ENCODE measurements around the gene TAOK1. TPM values are rescaled to one million over a fixed set of nuclear protein-coding genes. Genes with fewer than 3 reads are reported as not detected.

TAOK1 gene
- total and polyA plus RNA-seq, 4 donors = 4.3 to 20.5 (median 12.6) TPM

DNA sequence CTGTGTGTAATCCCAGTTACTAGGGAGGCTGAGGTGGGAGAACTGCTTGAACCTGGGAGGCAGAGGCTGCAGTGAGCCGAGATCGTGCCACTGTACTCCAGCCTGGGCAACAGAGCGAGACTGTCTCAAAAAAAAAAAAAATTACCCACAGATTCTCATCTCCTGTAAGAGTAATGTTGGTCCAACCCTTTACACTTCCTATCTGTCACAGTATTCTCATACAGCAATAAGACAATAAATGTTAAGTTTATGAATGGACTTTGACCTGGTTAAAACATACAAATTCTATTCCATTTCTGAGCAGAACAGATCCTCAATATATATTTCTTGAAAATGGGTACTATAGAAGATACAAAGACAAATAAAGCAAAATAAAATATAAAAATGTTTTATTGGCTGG is 30.4 kb upstream of the TAOK1 start:
- TF ChIP-seq GABPA (IDR thresholded peaks at IDR 0.05 in 1 of 2, conservative IDR thresholded peaks at IDR 0.05 in 1 of 2) (no peak), HNF4A (conservative IDR thresholded peaks at IDR 0.05) (no peak), FOXA2 (IDR thresholded peaks at IDR 0.05) (no peak), JUND (IDR thresholded peaks at IDR 0.05) (no peak), SP1 (IDR thresholded peaks at IDR 0.05) (no peak), TAF1 (conservative IDR thresholded peaks at IDR 0.05) (no peak), MAX (IDR thresholded peaks at IDR 0.05) (no peak), FOXA1 (IDR thresholded peaks at IDR 0.05) (no peak), RAD21 (IDR thresholded peaks at IDR 0.05) (no peak), CTCF (IDR thresholded peaks at IDR 0.05; ENCODE audit: low read depth, low read length, missing input control) (no peak), EGR1 (IDR thresholded peaks at IDR 0.05; ENCODE audit: low read depth in 2 of 2) (no peak), YY1 (IDR thresholded peaks at IDR 0.05) (no peak), HNF4G (IDR thresholded peaks at IDR 0.05) (no peak), RXRA (IDR thresholded peaks at IDR 0.05) (no peak)
- TF ChIP-seq, protein P1, sequence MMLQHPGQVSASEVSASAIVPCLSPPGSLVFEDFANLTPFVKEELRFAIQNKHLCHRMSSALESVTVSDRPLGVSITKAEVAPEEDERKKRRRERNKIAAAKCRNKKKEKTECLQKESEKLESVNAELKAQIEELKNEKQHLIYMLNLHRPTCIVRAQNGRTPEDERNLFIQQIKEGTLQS (IDR thresholded peaks at IDR 0.05) = no peak
- TF ChIP-seq, protein P2, sequence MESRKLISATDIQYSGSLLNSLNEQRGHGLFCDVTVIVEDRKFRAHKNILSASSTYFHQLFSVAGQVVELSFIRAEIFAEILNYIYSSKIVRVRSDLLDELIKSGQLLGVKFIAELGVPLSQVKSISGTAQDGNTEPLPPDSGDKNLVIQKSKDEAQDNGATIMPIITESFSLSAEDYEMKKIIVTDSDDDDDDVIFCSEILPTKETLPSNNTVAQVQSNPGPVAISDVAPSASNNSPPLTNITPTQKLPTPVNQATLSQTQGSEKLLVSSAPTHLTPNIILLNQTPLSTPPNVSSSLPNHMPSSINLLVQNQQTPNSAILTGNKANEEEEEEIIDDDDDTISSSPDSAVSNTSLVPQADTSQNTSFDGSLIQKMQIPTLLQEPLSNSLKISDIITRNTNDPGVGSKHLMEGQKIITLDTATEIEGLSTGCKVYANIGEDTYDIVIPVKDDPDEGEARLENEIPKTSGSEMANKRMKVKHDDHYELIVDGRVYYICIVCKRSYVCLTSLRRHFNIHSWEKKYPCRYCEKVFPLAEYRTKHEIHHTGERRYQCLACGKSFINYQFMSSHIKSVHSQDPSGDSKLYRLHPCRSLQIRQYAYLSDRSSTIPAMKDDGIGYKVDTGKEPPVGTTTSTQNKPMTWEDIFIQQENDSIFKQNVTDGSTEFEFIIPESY (IDR thresholded peaks at IDR 0.05) = no peak
- TF ChIP-seq, protein P3, sequence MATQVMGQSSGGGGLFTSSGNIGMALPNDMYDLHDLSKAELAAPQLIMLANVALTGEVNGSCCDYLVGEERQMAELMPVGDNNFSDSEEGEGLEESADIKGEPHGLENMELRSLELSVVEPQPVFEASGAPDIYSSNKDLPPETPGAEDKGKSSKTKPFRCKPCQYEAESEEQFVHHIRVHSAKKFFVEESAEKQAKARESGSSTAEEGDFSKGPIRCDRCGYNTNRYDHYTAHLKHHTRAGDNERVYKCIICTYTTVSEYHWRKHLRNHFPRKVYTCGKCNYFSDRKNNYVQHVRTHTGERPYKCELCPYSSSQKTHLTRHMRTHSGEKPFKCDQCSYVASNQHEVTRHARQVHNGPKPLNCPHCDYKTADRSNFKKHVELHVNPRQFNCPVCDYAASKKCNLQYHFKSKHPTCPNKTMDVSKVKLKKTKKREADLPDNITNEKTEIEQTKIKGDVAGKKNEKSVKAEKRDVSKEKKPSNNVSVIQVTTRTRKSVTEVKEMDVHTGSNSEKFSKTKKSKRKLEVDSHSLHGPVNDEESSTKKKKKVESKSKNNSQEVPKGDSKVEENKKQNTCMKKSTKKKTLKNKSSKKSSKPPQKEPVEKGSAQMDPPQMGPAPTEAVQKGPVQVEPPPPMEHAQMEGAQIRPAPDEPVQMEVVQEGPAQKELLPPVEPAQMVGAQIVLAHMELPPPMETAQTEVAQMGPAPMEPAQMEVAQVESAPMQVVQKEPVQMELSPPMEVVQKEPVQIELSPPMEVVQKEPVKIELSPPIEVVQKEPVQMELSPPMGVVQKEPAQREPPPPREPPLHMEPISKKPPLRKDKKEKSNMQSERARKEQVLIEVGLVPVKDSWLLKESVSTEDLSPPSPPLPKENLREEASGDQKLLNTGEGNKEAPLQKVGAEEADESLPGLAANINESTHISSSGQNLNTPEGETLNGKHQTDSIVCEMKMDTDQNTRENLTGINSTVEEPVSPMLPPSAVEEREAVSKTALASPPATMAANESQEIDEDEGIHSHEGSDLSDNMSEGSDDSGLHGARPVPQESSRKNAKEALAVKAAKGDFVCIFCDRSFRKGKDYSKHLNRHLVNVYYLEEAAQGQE (IDR thresholded peaks at IDR 0.05) = no peak
- no peak for DNase-seq (ENCODE audit: low spot score)
- H3K36me3 ChIP-seq (ENCODE audit: control insufficient read depth in 4 of 4, insufficient read depth in 3 of 4, low read depth in 1 of 4, low read length in 3 of 4) = no peaks in the 10 kb centered on the region
- WGBS = 86% methylated on average over 3 of the region's 3 CpGs
- H3K27ac ChIP-seq (ENCODE audit: low read depth in 1 of 2, low read length in 2 of 2) = no peak overlapping the region
- no peak overlapping the region for H3K4me3 ChIP-seq (ENCODE audit: low read depth in 1 of 3, low read length in 3 of 3)
- H3K4me1 ChIP-seq (ENCODE audit: control insufficient read depth in 4 of 4, insufficient read depth in 4 of 4, low read length in 3 of 4) = no peaks in the 10 kb centered on the region
- no peaks in the 10 kb centered on the region for H3K9me3 ChIP-seq (ENCODE audit: control insufficient read depth in 4 of 4, low read length in 3 of 4)
- H3K27me3 ChIP-seq (ENCODE audit: control insufficient read depth in 4 of 4, insufficient read depth in 4 of 4, low read length in 3 of 4) = no peaks in the 10 kb centered on the region
- no peak overlapping the region for H3K9ac ChIP-seq (ENCODE audit: low read depth in 1 of 2, low read length in 2 of 2)

GRCh38 chr17:29363716-29364115 is 26.4 kb upstream of the TAOK1 start:
- H3K27ac ChIP-seq (ENCODE audit: low read depth in 1 of 2, low read length in 2 of 2) = no peak overlapping the region
- H3K9me3 ChIP-seq (ENCODE audit: control insufficient read depth in 4 of 4, low read length in 3 of 4) = no peaks in the 10 kb centered on the region
- 83% methylated on average over 2 of the region's 2 CpGs for WGBS
- no peak overlapping the region for H3K4me3 ChIP-seq (ENCODE audit: low read depth in 1 of 3, low read length in 3 of 3)
- H3K9ac ChIP-seq (ENCODE audit: low read depth in 1 of 2, low read length in 2 of 2) = no peak overlapping the region
- H3K4me1 ChIP-seq (ENCODE audit: control insufficient read depth in 4 of 4, insufficient read depth in 4 of 4, low read length in 3 of 4) = no peaks in the 10 kb centered on the region
- no peak for DNase-seq (ENCODE audit: low spot score)
- peaks cover 0 to 1% (median 0%) of the 10 kb centered on the region in 4 donors for H3K36me3 ChIP-seq (ENCODE audit: control insufficient read depth in 4 of 4, insufficient read depth in 3 of 4, low read depth in 1 of 4, low read length in 3 of 4)
- no peaks in the 10 kb centered on the region for H3K27me3 ChIP-seq (ENCODE audit: control insufficient read depth in 4 of 4, insufficient read depth in 4 of 4, low read length in 3 of 4)
- TF ChIP-seq RAD21 (IDR thresholded peaks at IDR 0.05) (no peak), MAX (IDR thresholded peaks at IDR 0.05) (no peak), EGR1 (IDR thresholded peaks at IDR 0.05; ENCODE audit: low read depth in 2 of 2) (no peak), HNF4G (IDR thresholded peaks at IDR 0.05) (no peak), SP1 (IDR thresholded peaks at IDR 0.05) (no peak), NR2F2 (IDR thresholded peaks at IDR 0.05) (no peak), TAF1 (conservative IDR thresholded peaks at IDR 0.05) (no peak), YY1 (IDR thresholded peaks at IDR 0.05) (no peak), GABPA (IDR thresholded peaks at IDR 0.05 in 1 of 2, conservative IDR thresholded peaks at IDR 0.05 in 1 of 2) (no peak), HNF4A (conservative IDR thresholded peaks at IDR 0.05) (no peak), JUND (IDR thresholded peaks at IDR 0.05) (no peak)
- TF ChIP-seq, protein P2 (IDR thresholded peaks at IDR 0.05) = no peak
- TF ChIP-seq, protein P3 (IDR thresholded peaks at IDR 0.05) = no peak

Measured in liver (tissue), 9 donors.